Measurements from ENCODE around the gene NBPF26.
"Not testable (repeated sequence)": the region's sequence is repeated elsewhere in the genome, so short reads cannot be mapped to it uniquely, and the experiment has no call there.

Gene NBPF26

GRCh38 chr1:120859615-120860234, 136.0 kb downstream of the NBPF26 start:
- not testable (repeated sequence) for H3K4me1 ChIP-seq (ENCODE audit: control insufficient read depth, insufficient read depth, low read length, unreplicated experiment); H3K27me3 ChIP-seq (ENCODE audit: insufficient read depth, low read length); H3K36me3 ChIP-seq (ENCODE audit: insufficient read depth, low read length); H3K4me3 ChIP-seq (ENCODE audit: low read depth, low read length); H3K27ac ChIP-seq (ENCODE audit: low read depth, low read length); H2AFZ ChIP-seq (ENCODE audit: low read length, unreplicated experiment); H3K79me2 ChIP-seq (ENCODE audit: control insufficient read depth, insufficient read depth, low read length, unreplicated experiment)

GRCh38 chr1:120878206-120878605, 154.5 kb downstream of the NBPF26 start:
- H2AFZ ChIP-seq (ENCODE audit: low read length, unreplicated experiment); H3K79me2 ChIP-seq (ENCODE audit: control insufficient read depth, insufficient read depth, low read length, unreplicated experiment); H3K36me3 ChIP-seq (ENCODE audit: insufficient read depth, low read length); H3K27me3 ChIP-seq (ENCODE audit: insufficient read depth, low read length); H3K4me1 ChIP-seq (ENCODE audit: control insufficient read depth, insufficient read depth, low read length, unreplicated experiment); H3K27ac ChIP-seq (ENCODE audit: low read depth, low read length); H3K4me3 ChIP-seq (ENCODE audit: low read depth, low read length): not testable (repeated sequence)

GRCh38 chr1:120880056-120880455, 156.3 kb downstream of the NBPF26 start:
- H3K4me3 ChIP-seq (ENCODE audit: low read depth, low read length); H3K4me1 ChIP-seq (ENCODE audit: control insufficient read depth, insufficient read depth, low read length, unreplicated experiment); H3K27ac ChIP-seq (ENCODE audit: low read depth, low read length); H3K79me2 ChIP-seq (ENCODE audit: control insufficient read depth, insufficient read depth, low read length, unreplicated experiment); H2AFZ ChIP-seq (ENCODE audit: low read length, unreplicated experiment); H3K27me3 ChIP-seq (ENCODE audit: insufficient read depth, low read length); H3K36me3 ChIP-seq (ENCODE audit: insufficient read depth, low read length): not testable (repeated sequence)

- H3K27me3 ChIP-seq (ENCODE audit: insufficient read depth, low read length), result not testable (repeated sequence)
These were observed 158.2 kb downstream of the NBPF26 start for GRCh38 chr1:120881934-120882333.

More at GRCh38 chr1:120881934-120882333, 158.2 kb downstream of the NBPF26 start:
- H3K4me3 ChIP-seq (ENCODE audit: low read depth, low read length); H3K36me3 ChIP-seq (ENCODE audit: insufficient read depth, low read length); H3K4me1 ChIP-seq (ENCODE audit: control insufficient read depth, insufficient read depth, low read length, unreplicated experiment); H3K79me2 ChIP-seq (ENCODE audit: control insufficient read depth, insufficient read depth, low read length, unreplicated experiment); H3K27ac ChIP-seq (ENCODE audit: low read depth, low read length); H2AFZ ChIP-seq (ENCODE audit: low read length, unreplicated experiment): not testable (repeated sequence)

All from ACC112 (cell line).